HG03439 (cell line): Measurements from ENCODE around the gene TCF7L1.
"Not testable (repeated sequence)": the region's sequence is repeated elsewhere in the genome, so short reads cannot be mapped to it uniquely, and the experiment has no call there.

ENCODE experiments used
- ATAC-seq: cut with Tn5 transposase; IDR thresholded peaks from one replicate; pipeline ENCODE4 v1.9.1; 2021; ENCODE audit warnings: mild to moderate bottlenecking, moderate library complexity; ENCODE audit not compliant: unreplicated experiment

The TCF7L1 gene

GRCh38 chr2:85132397-85132796 is 795 bp upstream of the TCF7L1 start:
- no peak for ATAC-seq

- ATAC-seq = no peak
These were observed 611 bp downstream of the TCF7L1 start for GRCh38 chr2:85133751-85134254.

GRCh38 chr2:85134255-85134895 is 1.2 kb downstream of the TCF7L1 start:
- ATAC-seq = no peak

- no peak for ATAC-seq
These were observed 1.9 kb downstream of the TCF7L1 start for GRCh38 chr2:85134896-85135659.

- ATAC-seq = no peak
These were observed 2.4 kb downstream of the TCF7L1 start for GRCh38 chr2:85135660-85135914.

- ATAC-seq = no peak
These were observed 4.0 kb downstream of the TCF7L1 start for GRCh38 chr2:85137156-85137555.

- ATAC-seq = no peak
These were observed 10.4 kb downstream of the TCF7L1 start for GRCh38 chr2:85143463-85144082.

- no peak for ATAC-seq
These were observed 12.1 kb downstream of the TCF7L1 start for GRCh38 chr2:85145116-85145820.

GRCh38 chr2:85148190-85148589 is 15.0 kb downstream of the TCF7L1 start:
- ATAC-seq = no peak

GRCh38 chr2:85151026-85151425 is 17.8 kb downstream of the TCF7L1 start:
- ATAC-seq = no peak

GRCh38 chr2:85152895-85153294 is 19.7 kb downstream of the TCF7L1 start:
- ATAC-seq = no peak

- no peak for ATAC-seq
These were observed 21.0 kb downstream of the TCF7L1 start for GRCh38 chr2:85154048-85154753.

GRCh38 chr2:85155082-85155481 is 21.9 kb downstream of the TCF7L1 start:
- ATAC-seq = not testable (repeated sequence)

GRCh38 chr2:85156153-85156552 is 23.0 kb downstream of the TCF7L1 start:
- ATAC-seq = no peak

- ATAC-seq = no peak
These were observed 23.4 kb downstream of the TCF7L1 start for GRCh38 chr2:85156619-85157018.

- no peak for ATAC-seq
These were observed 24.2 kb downstream of the TCF7L1 start for GRCh38 chr2:85157345-85157744.

GRCh38 chr2:85158559-85159273 is 25.5 kb downstream of the TCF7L1 start:
- ATAC-seq = no peak

- ATAC-seq = no peak
These were observed 26.4 kb downstream of the TCF7L1 start for GRCh38 chr2:85159589-85159988.

GRCh38 chr2:85160966-85161960 is 28.1 kb downstream of the TCF7L1 start:
- no peak for ATAC-seq
